Esophagus (tissue), 2 donors: ENCODE measurements around the gene RACGAP1. TPM values are rescaled to one million over a fixed set of nuclear protein-coding genes. Genes with fewer than 3 reads are reported as not detected.

ENCODE experiments used
- H3K27ac ChIP-seq, 2 donors: one replicate each; pipeline ENCODE4 v1.5.1; 2013; ENCODE audit warnings: low read depth in 2 of 2, mild to moderate bottlenecking in 2 of 2, inconsistent platforms in 1 of 2, low read length in 1 of 2, moderate library complexity in 1 of 2
- H3K27me3 ChIP-seq, 2 donors: one replicate each; pipeline ENCODE4 v1.6.1; 2013; ENCODE audit warnings: low read length in 2 of 2, control low read depth in 1 of 2, mild to moderate bottlenecking in 1 of 2; ENCODE audit not compliant: insufficient read depth in 2 of 2, control insufficient read depth in 1 of 2
- H3K36me3 ChIP-seq, 2 donors: one replicate each; pipeline ENCODE4 v1.6.1; 2013; ENCODE audit warnings: low read length in 1 of 2; ENCODE audit not compliant: control insufficient read depth in 2 of 2, insufficient read depth in 2 of 2
- H3K4me1 ChIP-seq, 2 donors: one replicate each; pipeline ENCODE4 v1.6.1; 2013; ENCODE audit warnings: low read length in 1 of 2; ENCODE audit not compliant: control insufficient read depth in 2 of 2, insufficient read depth in 2 of 2
- H3K4me3 ChIP-seq, 2 donors: one replicate each; pipeline ENCODE4 v1.5.1; 2013; ENCODE audit warnings: low read length in 2 of 2, mild to moderate bottlenecking in 2 of 2, low read depth in 1 of 2, moderate library complexity in 1 of 2
- H3K9me3 ChIP-seq, 2 donors: one replicate each; pipeline ENCODE4 v1.6.1; 2013; ENCODE audit warnings: mild to moderate bottlenecking in 2 of 2, low read depth in 1 of 2, low read length in 1 of 2, moderate library complexity in 1 of 2; ENCODE audit not compliant: control insufficient read depth in 2 of 2, insufficient read depth in 1 of 2
- WGBS, 2 donors: extraction: QIAGEN DNeasy Blood & Tissue Kit; methylation state at CpG; one replicate each; pipeline ENCODE4 v1.1.7; 2013; 5-methylcytosine and 5-hydroxymethylcytosine counted together
- polyA plus RNA-seq, 2 donors: library from polyadenylated mRNA; stranded (reverse); fragments of 200-250 nt; gene quantifications; one replicate each; pipeline ENCODE4 v1.2.3, GENCODE V29; 2013
- donor health status: healthy with polysubstance abuse.
- donor health status: Bipolar disorder and iron deficiency.

The RACGAP1 gene
- polyA plus RNA-seq, 2 donors, result 6.0 to 16.8 TPM

DNA sequence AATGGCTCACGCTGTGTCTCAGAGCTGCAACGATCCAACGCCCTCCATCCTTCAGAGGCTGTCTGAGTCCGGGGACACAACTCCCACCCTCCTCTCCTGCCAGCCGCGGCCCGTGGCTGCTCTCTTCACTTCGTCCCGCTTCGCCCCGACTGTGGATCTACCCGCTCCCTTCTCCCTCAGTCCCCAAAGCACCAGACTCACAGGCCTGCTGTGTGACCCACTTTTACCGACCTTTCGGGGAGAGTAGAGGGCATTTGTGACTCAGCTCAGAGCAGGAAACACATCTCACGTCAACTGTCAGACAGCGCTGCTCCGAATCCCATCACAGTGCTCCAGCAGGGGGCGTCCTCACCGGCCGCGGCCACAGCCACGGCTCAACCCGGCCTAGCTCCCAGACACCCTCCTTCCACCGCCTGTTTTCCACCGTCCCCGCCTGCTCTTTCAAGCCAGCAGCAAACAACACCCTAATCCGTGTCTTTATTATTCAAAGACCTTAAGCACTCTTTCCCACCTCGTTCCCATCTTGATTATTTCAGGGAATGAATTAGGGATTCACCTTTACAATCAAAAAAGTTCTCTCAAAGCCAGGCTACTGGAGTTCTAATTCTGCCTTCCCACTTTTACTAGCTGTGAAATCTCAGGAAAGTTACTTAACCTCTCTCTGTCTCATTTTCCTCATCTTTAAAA, 79.8 kb downstream of the RACGAP1 start:
- Histone ChIP-seq H3K4me3 (no peak overlapping the region), H3K36me3 (no peaks in the 10 kb centered on the region), H3K4me1 (peaks cover 0 to 20% of the 10 kb centered on the region in 2 donors), H3K9me3 (no peaks in the 10 kb centered on the region), H3K27ac (peak overlapping the region in 1 of 2 donors; percentile 80), H3K27me3 (no peaks in the 10 kb centered on the region)
- 11 to 21% methylated on average over 28 of the region's 28 CpGs for WGBS, 2 donors

DNA sequence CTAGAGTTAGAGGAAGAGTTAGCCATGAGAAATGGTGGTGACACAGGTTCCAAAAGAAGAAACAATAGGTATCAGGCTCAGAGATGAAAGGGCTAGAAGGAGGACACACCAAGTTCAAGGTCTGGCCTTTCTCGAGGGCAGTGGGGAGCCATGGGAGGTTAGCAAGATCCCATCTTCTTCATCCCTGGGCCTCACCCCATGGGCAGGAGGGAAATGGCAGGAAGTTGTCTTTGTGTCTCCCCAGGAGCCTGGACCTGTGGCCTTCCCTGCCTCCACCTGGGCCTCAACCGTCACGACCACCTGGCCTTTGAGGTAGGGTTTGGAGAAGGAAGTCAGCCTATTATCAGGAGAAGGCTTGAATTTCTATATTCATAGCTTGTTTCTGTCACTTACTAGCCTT, 80.6 kb downstream of the RACGAP1 start:
- peak overlapping the region in 1 of 2 donors; percentile 6 for H3K27ac ChIP-seq
- H3K4me1 ChIP-seq, result peaks cover under 1 to 24% of the 10 kb centered on the region in 2 donors
- WGBS, 2 donors, result 88 to 93% methylated on average over 3 of the region's 3 CpGs
- no peaks in the 10 kb centered on the region for H3K27me3 ChIP-seq
- no peak overlapping the region for H3K4me3 ChIP-seq
- H3K36me3 ChIP-seq, result no peaks in the 10 kb centered on the region
- H3K9me3 ChIP-seq, result no peaks in the 10 kb centered on the region

DNA sequence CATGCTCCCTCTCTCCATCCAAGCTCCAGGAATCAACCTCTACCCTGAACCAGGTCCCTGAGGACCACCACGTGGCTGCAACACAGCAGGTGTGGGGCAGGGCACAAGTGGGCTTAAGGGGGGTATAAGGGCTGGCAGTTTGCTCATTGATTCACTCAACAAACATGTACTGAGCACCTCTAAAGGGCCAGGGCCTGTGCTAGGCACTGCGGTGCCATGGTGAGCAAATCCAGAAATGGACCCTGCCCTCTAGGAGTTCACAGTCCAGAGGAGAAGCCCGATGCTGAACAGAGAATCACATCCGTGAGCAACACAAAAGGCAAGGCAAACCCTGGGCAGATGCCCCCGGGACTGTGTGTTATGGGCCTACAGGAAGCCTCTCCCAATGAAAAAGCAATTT, 81.2 kb downstream of the RACGAP1 start:
- H3K27me3 ChIP-seq, result no peaks in the 10 kb centered on the region
- peak overlapping the region; percentile 51 to 85 for H3K27ac ChIP-seq
- H3K9me3 ChIP-seq, result no peaks in the 10 kb centered on the region
- no peaks in the 10 kb centered on the region for H3K36me3 ChIP-seq
- H3K4me1 ChIP-seq, result peaks cover 3 to 28% of the 10 kb centered on the region in 2 donors
- WGBS, 2 donors, result 87 to 91% methylated on average over 5 of the region's 5 CpGs
- H3K4me3 ChIP-seq, result no peak overlapping the region

DNA sequence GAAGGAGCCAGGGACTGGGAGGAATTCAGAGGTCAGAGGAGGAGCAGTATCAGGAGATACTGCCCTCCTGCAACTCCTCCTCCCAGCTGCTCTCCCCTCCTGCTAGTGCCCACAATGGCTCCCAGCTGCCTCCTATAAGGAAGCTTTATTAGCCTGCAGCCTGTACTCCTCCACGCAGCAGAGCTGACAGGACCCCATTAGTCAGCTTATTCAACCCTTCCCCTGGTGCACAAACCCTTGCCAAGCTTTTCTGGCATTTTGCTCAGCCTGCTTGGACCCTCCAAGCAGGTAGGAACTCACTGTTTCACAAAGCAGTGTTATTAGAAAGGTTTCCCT, 81.7 kb downstream of the RACGAP1 start:
- WGBS, 2 donors, result 85 to 91% methylated on average over 1 of the region's 1 CpG
- H3K4me3 ChIP-seq, result no peak overlapping the region
- H3K9me3 ChIP-seq, result no peaks in the 10 kb centered on the region
- H3K36me3 ChIP-seq, result no peaks in the 10 kb centered on the region
- H3K27ac ChIP-seq, result peak overlapping the region; percentile 85 to 87
- no peaks in the 10 kb centered on the region for H3K27me3 ChIP-seq
- H3K4me1 ChIP-seq, result peaks cover 3 to 28% of the 10 kb centered on the region in 2 donors

DNA sequence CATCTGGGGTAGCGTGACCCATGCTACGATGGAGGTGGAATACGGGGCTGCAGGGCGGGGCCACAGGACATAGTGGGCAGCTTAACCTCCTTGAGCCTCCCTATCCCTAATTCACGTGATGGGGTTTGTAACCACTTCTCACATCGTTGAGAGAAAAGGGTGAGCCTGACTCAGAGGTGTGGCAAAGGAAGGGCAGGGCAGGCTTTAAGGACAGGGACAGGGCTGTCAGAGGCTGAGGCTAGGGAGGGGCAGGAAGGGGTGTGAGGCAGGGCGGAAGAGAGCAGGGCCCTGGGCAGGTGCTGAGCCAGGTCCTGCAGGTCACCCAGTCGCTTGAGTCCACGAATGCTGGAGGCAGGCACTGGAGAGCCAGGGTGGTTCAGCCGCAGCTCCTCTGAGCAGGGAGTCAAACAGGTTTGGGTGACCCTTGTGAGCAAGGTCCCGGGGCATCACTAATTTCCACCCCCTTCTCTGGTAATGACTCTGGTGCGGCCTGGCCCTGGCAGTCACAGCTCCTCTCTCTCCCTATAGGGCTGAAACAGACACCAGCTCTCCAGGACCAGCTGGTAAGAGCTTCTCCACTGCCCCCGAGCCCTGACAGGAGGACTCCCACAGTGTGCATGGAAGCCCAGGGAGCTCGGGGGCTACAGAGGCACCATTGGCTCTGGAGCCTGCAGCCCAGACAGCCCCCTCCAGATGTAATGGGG, 82.2 kb downstream of the RACGAP1 start:
- Histone ChIP-seq H3K4me3 (no peak overlapping the region), H3K36me3 (no peaks in the 10 kb centered on the region), H3K9me3 (no peaks in the 10 kb centered on the region), H3K27me3 (no peaks in the 10 kb centered on the region), H3K4me1 (peaks cover 3 to 29% of the 10 kb centered on the region in 2 donors), H3K27ac (peak overlapping the region; percentile 85 to 87)
- 61 to 82% methylated on average over 14 of the region's 14 CpGs for whole genome bisulfite sequencing, 2 donors

DNA sequence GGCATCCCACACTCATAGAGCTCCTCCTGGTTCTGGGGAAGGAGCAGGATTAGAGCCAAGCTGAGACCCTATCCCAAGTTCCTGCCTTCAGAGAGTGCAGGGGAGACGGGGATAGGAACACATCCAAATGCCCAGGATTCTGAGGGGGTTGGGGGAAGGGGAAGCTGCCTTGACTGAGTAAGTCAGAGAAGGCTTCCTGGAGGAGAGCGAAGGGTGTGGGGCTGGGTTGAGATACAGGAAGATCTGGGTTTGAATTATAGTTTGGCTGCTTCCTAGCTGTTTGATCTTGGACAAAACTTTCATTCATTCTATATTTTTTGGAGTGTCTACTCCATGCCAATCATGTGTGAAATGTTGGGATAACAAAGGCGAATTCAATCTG, 82.8 kb downstream of the RACGAP1 start:
- Histone ChIP-seq H3K4me1 (peaks cover 6 to 31% of the 10 kb centered on the region in 2 donors), H3K4me3 (no peak overlapping the region), H3K27ac (peak overlapping the region; percentile 45 to 87), H3K36me3 (no peaks in the 10 kb centered on the region), H3K27me3 (no peaks in the 10 kb centered on the region), H3K9me3 (no peaks in the 10 kb centered on the region)
- WGBS, 2 donors, result 91 to 92% methylated on average over 3 of the region's 3 CpGs

DNA sequence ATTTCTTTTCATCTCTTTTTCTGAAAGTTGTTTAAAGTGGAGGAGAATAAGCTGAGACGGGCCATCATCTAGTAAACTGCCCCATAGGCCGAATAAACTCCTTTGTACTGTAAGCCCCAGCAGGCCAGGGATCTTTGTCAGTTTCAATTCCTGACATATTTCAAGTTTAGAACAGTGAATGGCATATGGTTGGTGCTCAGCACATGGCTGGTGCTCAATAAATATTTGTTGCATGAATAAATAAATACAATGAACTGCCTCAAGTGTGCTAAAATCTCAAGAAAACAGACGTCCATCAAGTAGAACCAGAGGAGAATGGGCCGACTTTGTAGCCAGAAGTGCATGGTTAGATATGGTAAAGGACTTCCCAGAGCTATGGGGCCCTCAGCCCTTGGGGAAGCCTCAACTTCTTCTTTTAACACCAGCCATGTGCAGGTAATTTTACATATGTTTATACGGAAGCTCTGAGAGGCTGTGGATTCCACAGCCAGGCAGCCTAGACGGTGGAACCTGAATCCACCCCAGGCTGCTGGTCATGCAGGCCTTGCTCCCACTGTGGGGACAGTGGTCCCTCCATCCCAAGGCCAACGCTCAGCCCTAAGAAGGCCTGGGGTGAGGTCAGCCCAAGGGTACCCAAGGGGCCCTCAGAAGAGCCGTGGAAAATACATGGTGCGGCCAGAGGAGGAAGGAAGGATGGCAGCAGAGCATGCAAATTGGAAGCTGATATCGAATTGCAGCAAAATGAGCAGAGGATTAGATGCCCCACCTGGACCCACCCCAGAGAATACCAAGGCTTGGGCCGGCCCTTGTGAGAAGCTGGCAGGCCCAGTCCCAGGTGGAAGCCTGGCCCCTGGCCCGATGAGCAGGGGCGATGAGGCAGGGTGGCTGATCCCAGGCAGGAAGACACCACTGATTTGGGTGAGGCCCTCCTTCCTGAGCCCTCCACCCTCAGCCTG, 83.5 kb downstream of the RACGAP1 start:
- 78 to 80% methylated on average over 13 of the region's 13 CpGs for WGBS, 2 donors
- H3K27ac ChIP-seq, result peak overlapping the region; percentile 45 to 87
- H3K4me1 ChIP-seq, result peaks cover 6 to 33% of the 10 kb centered on the region in 2 donors
- H3K27me3 ChIP-seq, result no peaks in the 10 kb centered on the region
- H3K4me3 ChIP-seq, result no peak overlapping the region
- no peaks in the 10 kb centered on the region for H3K9me3 ChIP-seq
- H3K36me3 ChIP-seq, result no peaks in the 10 kb centered on the region

DNA sequence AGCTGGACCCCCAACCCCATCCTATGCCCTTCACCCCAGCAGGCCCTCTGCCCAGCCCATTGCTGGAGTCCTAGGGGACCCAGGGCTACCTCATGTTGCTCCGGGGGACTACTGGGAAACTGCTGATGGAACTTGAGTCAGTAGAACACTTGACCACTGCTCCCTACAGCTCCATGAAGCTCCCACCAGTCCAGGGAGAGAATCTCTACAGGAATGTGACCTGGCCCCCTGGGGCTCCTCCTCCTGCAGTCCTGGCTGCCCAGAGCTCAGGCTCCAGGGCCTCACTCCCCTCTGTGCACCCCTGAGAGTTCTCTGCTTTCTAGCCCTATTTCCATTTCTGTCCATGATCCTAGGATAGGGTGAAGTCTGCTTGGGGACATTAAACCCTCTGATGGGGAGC, 85.6 kb downstream of the RACGAP1 start:
- peaks cover 6 to 28% of the 10 kb centered on the region in 2 donors for H3K4me1 ChIP-seq
- no peak overlapping the region for H3K4me3 ChIP-seq
- no peaks in the 10 kb centered on the region for H3K36me3 ChIP-seq
- peak overlapping the region; percentile 71 to 87 for H3K27ac ChIP-seq
- no peaks in the 10 kb centered on the region for H3K9me3 ChIP-seq
- WGBS, 2 donors, result 93 to 100% methylated on average over 1 of the region's 1 CpG
- no peaks in the 10 kb centered on the region for H3K27me3 ChIP-seq

DNA sequence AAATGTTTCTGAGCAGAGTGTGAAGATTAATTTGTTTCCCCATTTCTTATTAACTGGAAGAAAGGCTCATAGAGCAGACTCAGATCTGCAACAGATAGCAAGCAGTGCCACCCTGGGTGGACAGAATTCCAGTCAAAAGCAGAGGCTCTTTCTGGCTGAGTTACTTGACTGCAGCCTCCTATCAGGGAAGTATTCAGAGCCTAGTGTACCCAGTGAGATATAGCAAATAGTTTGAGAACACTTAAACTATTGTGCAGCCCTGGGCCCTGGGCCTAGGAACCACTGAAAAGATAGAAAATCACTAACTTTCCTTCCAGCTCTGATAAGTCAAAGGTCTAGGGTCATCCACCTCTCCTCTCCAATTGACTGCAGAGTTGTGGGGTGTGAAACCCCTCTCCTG, 86.0 kb downstream of the RACGAP1 start:
- peaks cover 6 to 28% of the 10 kb centered on the region in 2 donors for H3K4me1 ChIP-seq
- H3K27ac ChIP-seq, result peak overlapping the region; percentile 71 to 87
- no peaks in the 10 kb centered on the region for H3K36me3 ChIP-seq
- H3K4me3 ChIP-seq, result no peak overlapping the region
- no peaks in the 10 kb centered on the region for H3K27me3 ChIP-seq
- no peaks in the 10 kb centered on the region for H3K9me3 ChIP-seq
